Glomerular endothelial cell (primary cell): Measurements from ENCODE around the gene PPIC. TPM values are rescaled to one million over a fixed set of nuclear protein-coding genes. Genes with fewer than 3 reads are reported as not detected.

ENCODE experiments used
- DNase-seq: peaks from one replicate; pipeline ENCODE4 v3.0.0-alpha.2; 2011; ENCODE audit warnings: low read depth, low spot score; ENCODE audit errors: extremely low read depth
- total RNA-seq: library from RNA; depleted of rRNA; stranded (reverse); fragments of >200 nt; gene quantifications from 2 replicates; pipeline ENCODE4 v1.2.3, GENCODE V29; 2015

The PPIC gene
- total RNA-seq, result 34.0 and 57.3 TPM in 2 replicates

- no peak for DNase-seq
Observed at GRCh38 chr5:123036391-123037103, at the start of gene PPIC. PPIC (minus strand) TSS chr5:123036725; CDS start chr5:123036625, 100 bp downstream.

GRCh38 chr5:123085638-123086286 lies 49.2 kb upstream of the PPIC start:
- no peak for DNase-seq

GRCh38 chr5:123084730-123085605 lies 48.4 kb upstream of the PPIC start:
- no peak for DNase-seq

GRCh38 chr5:123083298-123083697 lies 46.8 kb upstream of the PPIC start:
- no peak for DNase-seq

- no peak for DNase-seq
Observed at GRCh38 chr5:123080215-123080614, 43.7 kb upstream of the PPIC start.

GRCh38 chr5:123075521-123076163 lies 39.1 kb upstream of the PPIC start:
- DNase-seq, result no peak

GRCh38 chr5:123068368-123068938 lies 31.9 kb upstream of the PPIC start:
- DNase-seq, result no peak

GRCh38 chr5:123066016-123066415 lies 29.5 kb upstream of the PPIC start:
- DNase-seq, result no peak

GRCh38 chr5:123059455-123059854 lies 22.9 kb upstream of the PPIC start:
- DNase-seq, result no peak

- DNase-seq, result no peak
Observed at GRCh38 chr5:123051206-123051605, 14.7 kb upstream of the PPIC start.

GRCh38 chr5:123047706-123048105 lies 11.2 kb upstream of the PPIC start:
- no peak for DNase-seq

- no peak for DNase-seq
Observed at GRCh38 chr5:123046222-123046621, 9.7 kb upstream of the PPIC start.

GRCh38 chr5:123044926-123045617 lies 8.5 kb upstream of the PPIC start:
- no peak for DNase-seq

- no peak for DNase-seq
Observed at GRCh38 chr5:123039673-123040072, 3.1 kb upstream of the PPIC start.

- DNase-seq, result peak; percentile 18
Observed at GRCh38 chr5:123037104-123037418, 536 bp upstream of the PPIC start.

- no peak for DNase-seq
Observed at GRCh38 chr5:123035918-123036390, 571 bp downstream of the PPIC start.

- DNase-seq, result no peak
Observed at GRCh38 chr5:123035360-123035917, 1.1 kb downstream of the PPIC start.

- DNase-seq, result no peak
Observed at GRCh38 chr5:123033157-123033671, 3.3 kb downstream of the PPIC start.

GRCh38 chr5:123028222-123028621 lies 8.3 kb downstream of the PPIC start:
- DNase-seq, result no peak
